Uterus (tissue), 4 donors: ENCODE measurements around the gene ENDOD1. TPM values are rescaled to one million over a fixed set of nuclear protein-coding genes. Genes with fewer than 3 reads are reported as not detected.
"Not testable (repeated sequence)": the region's sequence is repeated elsewhere in the genome, so short reads cannot be mapped to it uniquely, and the experiment has no call there.

Source experiments
- DNase-seq, 2 donors: peaks; one replicate each; pipeline ENCODE4 v3.0.0-alpha.2; 2019 to 2020
- H3K27ac ChIP-seq, 2 donors: fragments of 200-600 bp; sonication (generic); 1 replicate in 1 of 2; 2 replicates in 1 of 2; pipeline ENCODE4 v1.5.1; 2016 to 2018
- H3K27me3 ChIP-seq, 2 donors: fragments of 200-600 bp; sonication (generic); one replicate each; pipeline ENCODE4 v1.5.1; 2018 to 2019; ENCODE audit warnings: control low read depth in 1 of 2
- H3K36me3 ChIP-seq, 2 donors: fragments of 200-600 bp; sonication (generic); one replicate each; pipeline ENCODE4 v1.5.1; 2019; ENCODE audit warnings: control low read depth in 1 of 2
- H3K4me1 ChIP-seq, 2 donors: fragments of 200-600 bp; sonication (generic); one replicate each; pipeline ENCODE4 v1.5.1; 2018 to 2019; ENCODE audit warnings: control low read depth in 1 of 2
- H3K4me3 ChIP-seq, 2 donors: fragments of 200-600 bp; sonication (generic); 1 replicate in 1 of 2; 2 replicates in 1 of 2; pipeline ENCODE4 v1.5.1; 2018 to 2019; ENCODE audit warnings: mild to moderate bottlenecking in 1 of 2
- H3K9me3 ChIP-seq, 2 donors: fragments of 200-600 bp; sonication (generic); one replicate each; pipeline ENCODE4 v1.5.1; 2019; ENCODE audit warnings: control low read depth in 1 of 2
- POLR2A ChIP-seq, 2 donors: fragments of 450-650 bp; IDR thresholded peaks; one replicate each; pipeline ENCODE4 v1.6.1; 2016; ENCODE audit warnings: antibody characterized with exemption in 2 of 2, mild to moderate bottlenecking in 1 of 2, moderate library complexity in 1 of 2
- intact Hi-C: fragments of 100-400 bp; cut with DNase I; formaldehyde crosslinking; loops from one replicate; pipeline ENCODE4 v1.15.1; 2023; ENCODE audit warnings: low total_unique reads
- total RNA-seq, 4 donors: library from RNA; depleted of rRNA in 3 of 4; stranded (reverse); fragments of >200 nt in 3 of 4; gene quantifications; one replicate each; pipeline versions ENCODE4 v1.1.0 to v1.2.4, GENCODE V29; 2014 to 2023
- TF ChIP-seq, protein P1 (sequence below), 4 experiments: fragments of 200-600 bp in 2 of 4; fragments of 450-650 bp in 2 of 4; sonication (generic) in 2 of 4; IDR thresholded peaks; one replicate each; pipeline ENCODE4 v1.5.1; 2016 to 2019; ENCODE audit warnings: antibody characterized with exemption in 4 of 4, mild to moderate bottlenecking in 2 of 4, moderate library complexity in 1 of 4
- donor health status: DM: yes; HTN: yes; CAD: no.

Gene ENDOD1
- total RNA-seq, 4 donors from 2014 or later: 35.0 to 82.9 (median 60.0) TPM

DNA sequence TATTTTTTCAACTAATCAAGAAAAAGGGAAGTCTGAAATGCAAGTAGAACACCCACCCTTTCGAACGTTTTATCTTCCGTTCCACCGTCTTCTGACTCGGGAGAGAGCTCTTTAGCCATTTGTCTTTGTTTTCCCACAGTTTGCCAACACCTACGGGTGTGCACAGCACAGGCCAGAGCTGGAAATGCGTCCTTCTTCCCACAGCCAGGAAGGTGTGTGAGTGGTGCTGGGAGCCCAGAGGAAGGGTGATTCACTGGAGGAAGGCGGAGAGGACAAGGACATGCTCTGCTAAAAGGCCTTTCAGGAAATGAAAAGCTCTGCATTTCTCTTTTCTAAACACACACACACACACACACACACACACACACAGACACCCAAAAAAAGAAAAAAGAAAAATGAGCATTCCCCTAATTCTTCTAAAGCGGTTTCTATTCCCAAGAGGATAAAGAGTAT lies 18.5 kb downstream of the ENDOD1 start:
- Histone ChIP-seq H3K4me1 (no peaks in the 10 kb centered on the region), H3K9me3 (no peaks in the 10 kb centered on the region), H3K27me3 (no peaks in the 10 kb centered on the region), H3K27ac (peak overlapping the region; percentile 47 to 68), H3K4me3 (no peak overlapping the region), H3K36me3 (no peaks in the 10 kb centered on the region)
- DNase-seq: peak in 1 of 2 donors; percentile 60
- TF ChIP-seq POLR2A (IDR thresholded peaks at IDR 0.05): no peak
- TF ChIP-seq, protein P1, sequence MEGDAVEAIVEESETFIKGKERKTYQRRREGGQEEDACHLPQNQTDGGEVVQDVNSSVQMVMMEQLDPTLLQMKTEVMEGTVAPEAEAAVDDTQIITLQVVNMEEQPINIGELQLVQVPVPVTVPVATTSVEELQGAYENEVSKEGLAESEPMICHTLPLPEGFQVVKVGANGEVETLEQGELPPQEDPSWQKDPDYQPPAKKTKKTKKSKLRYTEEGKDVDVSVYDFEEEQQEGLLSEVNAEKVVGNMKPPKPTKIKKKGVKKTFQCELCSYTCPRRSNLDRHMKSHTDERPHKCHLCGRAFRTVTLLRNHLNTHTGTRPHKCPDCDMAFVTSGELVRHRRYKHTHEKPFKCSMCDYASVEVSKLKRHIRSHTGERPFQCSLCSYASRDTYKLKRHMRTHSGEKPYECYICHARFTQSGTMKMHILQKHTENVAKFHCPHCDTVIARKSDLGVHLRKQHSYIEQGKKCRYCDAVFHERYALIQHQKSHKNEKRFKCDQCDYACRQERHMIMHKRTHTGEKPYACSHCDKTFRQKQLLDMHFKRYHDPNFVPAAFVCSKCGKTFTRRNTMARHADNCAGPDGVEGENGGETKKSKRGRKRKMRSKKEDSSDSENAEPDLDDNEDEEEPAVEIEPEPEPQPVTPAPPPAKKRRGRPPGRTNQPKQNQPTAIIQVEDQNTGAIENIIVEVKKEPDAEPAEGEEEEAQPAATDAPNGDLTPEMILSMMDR (IDR thresholded peaks at IDR 0.05): no peak
- intact Hi-C loops: no loop called here

DNA sequence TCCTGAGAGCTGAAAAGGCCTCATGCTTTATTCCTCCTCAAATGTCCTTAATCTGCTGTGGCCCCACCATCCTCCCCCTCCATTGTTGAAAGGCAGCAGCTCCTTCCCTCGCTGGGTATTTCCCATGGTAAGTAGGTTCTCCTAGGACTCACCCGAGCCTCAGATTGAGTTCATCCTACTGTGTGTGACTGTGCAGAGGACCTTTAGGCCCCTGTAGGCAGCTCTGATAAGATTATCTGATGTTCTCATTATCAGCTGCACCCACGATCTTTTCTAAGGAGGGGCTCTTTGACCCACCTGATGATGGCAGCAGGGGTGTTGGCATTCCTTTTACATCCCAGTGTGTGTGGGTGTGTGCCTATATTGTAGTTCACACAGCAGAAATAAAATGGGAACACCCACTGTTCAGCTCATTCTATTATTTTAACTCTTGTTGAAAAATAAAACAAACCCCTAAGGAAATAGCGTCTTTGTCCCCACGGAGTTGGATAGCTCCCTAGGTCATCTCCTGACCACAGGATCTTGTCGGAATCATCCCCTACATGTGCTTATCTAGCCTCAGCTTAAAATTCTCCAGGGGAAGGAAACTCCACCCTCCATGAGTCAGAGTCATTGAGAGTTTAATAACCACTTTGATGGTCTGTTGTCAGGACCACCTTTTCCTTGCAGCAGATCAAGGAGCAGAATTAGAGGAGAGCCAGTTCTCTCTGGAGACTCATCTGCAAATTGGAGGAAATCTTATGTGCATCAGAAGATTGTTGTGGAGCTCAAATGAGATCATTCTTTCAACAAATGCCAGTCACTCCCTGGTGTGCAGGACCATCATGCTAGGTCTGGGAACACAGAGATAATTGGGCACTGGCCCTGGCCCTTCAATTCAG lies 19.3 kb downstream of the ENDOD1 start:
- DNase-seq: no peak
- intact Hi-C loops: no loop called here
- TF ChIP-seq, protein P1 (IDR thresholded peaks at IDR 0.05): no peak
- TF ChIP-seq POLR2A (IDR thresholded peaks at IDR 0.05): no peak
- Histone ChIP-seq H3K9me3 (no peaks in the 10 kb centered on the region), H3K27ac (peak overlapping the region; percentile 45 to 68), H3K36me3 (no peaks in the 10 kb centered on the region), H3K4me1 (no peaks in the 10 kb centered on the region), H3K4me3 (no peak overlapping the region), H3K27me3 (no peaks in the 10 kb centered on the region)

DNA sequence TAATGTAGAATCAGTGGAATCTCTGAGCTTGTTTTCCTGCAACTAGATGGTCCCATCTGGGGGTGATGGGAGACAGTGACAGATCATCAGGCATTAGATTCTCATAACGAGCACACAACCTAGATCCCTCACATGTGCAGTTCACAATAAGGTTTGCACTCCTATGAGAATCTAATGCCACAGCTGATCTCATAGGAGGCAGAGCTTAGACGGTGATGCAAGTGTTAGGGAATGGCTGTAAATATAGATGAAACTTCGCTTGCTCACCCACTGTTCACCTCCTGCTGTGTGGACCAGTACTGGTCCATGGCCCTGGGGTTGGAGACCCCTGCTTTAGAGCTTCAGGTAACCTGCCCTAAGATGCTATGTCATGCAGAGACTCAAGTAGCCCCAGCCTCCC lies 21.8 kb downstream of the ENDOD1 start:
- H3K9me3 ChIP-seq, H3K4me1 ChIP-seq, H3K27me3 ChIP-seq, H3K27ac ChIP-seq, H3K4me3 ChIP-seq, H3K36me3 ChIP-seq, intact Hi-C loops, DNase-seq: not testable (repeated sequence)

DNA sequence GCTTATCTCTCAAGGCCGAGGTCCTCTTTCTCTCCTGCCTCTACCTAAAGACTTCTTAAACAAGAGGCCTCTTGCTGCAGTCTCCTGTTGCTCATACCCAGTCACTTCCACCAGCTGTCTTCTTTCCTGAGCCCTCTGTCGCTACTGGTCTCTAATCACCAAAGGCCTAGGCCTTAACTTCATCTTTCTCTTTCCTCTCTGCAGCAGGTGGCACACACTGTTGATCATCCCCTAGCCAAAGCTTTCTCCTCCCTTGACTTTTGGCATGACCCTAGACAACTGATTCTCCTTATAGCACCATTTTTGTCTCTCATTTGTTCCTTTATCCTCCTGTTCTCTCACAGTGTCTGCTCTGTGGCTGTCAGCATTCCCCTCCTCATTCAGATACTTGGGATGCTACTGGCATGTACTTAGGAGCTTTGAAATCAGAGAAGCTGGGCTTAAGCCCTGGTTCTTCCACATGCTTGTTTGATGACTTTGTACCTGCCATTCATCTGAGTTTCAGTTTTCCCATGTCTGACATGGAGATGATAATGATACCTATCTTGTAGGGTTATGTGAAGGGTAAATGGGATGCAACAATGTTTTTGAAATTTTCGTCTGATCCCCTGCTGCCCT lies 22.4 kb downstream of the ENDOD1 start:
- intact Hi-C loops: no loop called here
- no peak for TF ChIP-seq POLR2A (IDR thresholded peaks at IDR 0.05)
- TF ChIP-seq, protein P1 (IDR thresholded peaks at IDR 0.05): no peak

DNA sequence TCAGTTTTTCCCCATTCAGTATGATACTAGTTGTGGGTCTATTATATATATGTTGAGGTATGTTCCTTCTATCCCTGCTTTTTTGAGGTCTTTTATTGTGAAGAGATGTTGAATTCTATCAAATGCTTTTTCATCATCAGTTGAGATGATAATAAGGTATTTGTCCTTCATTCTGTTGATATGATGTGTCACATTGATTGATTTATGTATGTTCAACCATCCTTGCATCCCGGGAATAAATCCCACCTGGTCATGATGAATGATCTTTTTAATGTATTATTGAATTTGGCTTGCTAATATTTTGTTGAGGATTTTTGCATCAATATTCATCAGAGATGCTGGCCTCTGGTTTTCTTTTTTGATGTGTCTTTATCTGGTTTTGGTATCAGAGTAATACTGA lies 26.0 kb downstream of the ENDOD1 start:
- H3K36me3 ChIP-seq: no peaks in the 10 kb centered on the region
- DNase-seq: no peak
- H3K27me3 ChIP-seq: no peaks in the 10 kb centered on the region
- TF ChIP-seq POLR2A (IDR thresholded peaks at IDR 0.05): no peak
- TF ChIP-seq, protein P1 (IDR thresholded peaks at IDR 0.05): no peak
- intact Hi-C loops: no loop called here
- H3K9me3 ChIP-seq: peaks cover 0 to 5% of the 10 kb centered on the region in 2 donors
- no peak overlapping the region for H3K27ac ChIP-seq
- H3K4me3 ChIP-seq: no peak overlapping the region
- H3K4me1 ChIP-seq: no peaks in the 10 kb centered on the region

More for the DNA sequence above, 22.4 kb downstream of the ENDOD1 start:
- H3K36me3 ChIP-seq: no peaks in the 10 kb centered on the region
- no peaks in the 10 kb centered on the region for H3K4me1 ChIP-seq
- H3K27me3 ChIP-seq: no peaks in the 10 kb centered on the region
- no peak for DNase-seq
- H3K9me3 ChIP-seq: no peaks in the 10 kb centered on the region
- no peak overlapping the region for H3K27ac ChIP-seq
- H3K4me3 ChIP-seq: no peak overlapping the region
